ENCODE measurements around the gene CARNS1.

GRCh38 chr11:67389477-67389876 is 26.0 kb upstream of the CARNS1 start:
- TF ChIP-seq, protein P1, sequence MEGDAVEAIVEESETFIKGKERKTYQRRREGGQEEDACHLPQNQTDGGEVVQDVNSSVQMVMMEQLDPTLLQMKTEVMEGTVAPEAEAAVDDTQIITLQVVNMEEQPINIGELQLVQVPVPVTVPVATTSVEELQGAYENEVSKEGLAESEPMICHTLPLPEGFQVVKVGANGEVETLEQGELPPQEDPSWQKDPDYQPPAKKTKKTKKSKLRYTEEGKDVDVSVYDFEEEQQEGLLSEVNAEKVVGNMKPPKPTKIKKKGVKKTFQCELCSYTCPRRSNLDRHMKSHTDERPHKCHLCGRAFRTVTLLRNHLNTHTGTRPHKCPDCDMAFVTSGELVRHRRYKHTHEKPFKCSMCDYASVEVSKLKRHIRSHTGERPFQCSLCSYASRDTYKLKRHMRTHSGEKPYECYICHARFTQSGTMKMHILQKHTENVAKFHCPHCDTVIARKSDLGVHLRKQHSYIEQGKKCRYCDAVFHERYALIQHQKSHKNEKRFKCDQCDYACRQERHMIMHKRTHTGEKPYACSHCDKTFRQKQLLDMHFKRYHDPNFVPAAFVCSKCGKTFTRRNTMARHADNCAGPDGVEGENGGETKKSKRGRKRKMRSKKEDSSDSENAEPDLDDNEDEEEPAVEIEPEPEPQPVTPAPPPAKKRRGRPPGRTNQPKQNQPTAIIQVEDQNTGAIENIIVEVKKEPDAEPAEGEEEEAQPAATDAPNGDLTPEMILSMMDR (IDR thresholded peaks at IDR 0.05) = peak; percentile 35 to 46 (median 37)
- TF ChIP-seq POLR2A (IDR thresholded peaks at IDR 0.05) = no peak

All from testis (tissue), 2 donors.